Measurements from ENCODE around the gene TM6SF1.
"Not testable (repeated sequence)": the region's sequence is repeated elsewhere in the genome, so short reads cannot be mapped to it uniquely, and the experiment has no call there.

TM6SF1 gene

DNA sequence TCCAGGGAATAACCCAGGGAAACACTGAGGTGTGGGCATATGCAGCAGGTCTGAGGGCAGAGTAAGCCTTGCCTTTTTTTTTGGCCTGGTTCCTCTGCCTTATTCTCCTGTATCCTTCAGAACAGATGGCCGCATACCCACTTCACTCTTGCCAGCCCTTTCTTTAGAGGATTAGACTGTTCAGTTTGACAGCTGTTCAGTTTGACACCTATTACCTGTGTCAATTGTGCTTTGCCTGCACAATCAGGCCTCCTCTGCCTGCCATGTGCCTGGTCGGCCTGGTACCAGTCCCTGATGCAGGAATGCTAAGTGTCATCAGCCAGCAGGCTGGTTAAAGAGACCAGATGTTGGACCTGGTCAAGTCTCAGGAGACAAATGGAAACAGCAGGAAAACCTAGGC, 22.3 kb downstream of the TM6SF1 start:
- no peak overlapping the region for H3K4me3 ChIP-seq (ENCODE audit: low read length)

GRCh38 chr15:83132861-83133523, 25.5 kb downstream of the TM6SF1 start:
- TF ChIP-seq CTCF (conservative IDR thresholded peaks at IDR 0.05; ENCODE audit: low read depth, low read length), result no peak
- DNase-seq (ENCODE audit: low read depth), result no peak
- H3K4me3 ChIP-seq (ENCODE audit: low read length), result no peak overlapping the region

More for the DNA sequence above, 22.3 kb downstream of the TM6SF1 start:
- DNase-seq (ENCODE audit: low read depth), result no peak
- TF ChIP-seq CTCF (conservative IDR thresholded peaks at IDR 0.05; ENCODE audit: low read depth, low read length), result no peak

GRCh38 chr15:83142151-83142550, 34.7 kb downstream of the TM6SF1 start:
- not testable (repeated sequence) for DNase-seq (ENCODE audit: low read depth); H3K4me3 ChIP-seq (ENCODE audit: low read length)

DNA sequence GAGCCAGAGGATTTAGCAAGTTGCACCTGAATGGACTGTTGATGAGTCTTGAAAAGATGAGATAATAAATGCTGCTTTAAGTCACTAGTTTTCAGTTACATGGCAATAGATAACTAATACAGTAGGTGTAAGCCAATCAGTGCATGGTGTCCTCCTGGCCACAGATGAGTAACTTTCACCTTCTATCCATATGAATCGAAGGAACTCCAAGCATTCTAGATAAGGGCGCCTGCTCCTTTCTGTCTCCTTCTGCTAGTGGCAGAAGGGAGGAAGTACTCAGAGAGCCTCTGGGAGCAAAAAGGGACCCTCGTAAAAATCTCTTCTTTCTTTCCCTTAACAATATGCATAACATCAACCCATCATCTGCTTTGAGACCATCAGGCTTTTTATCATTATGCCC, 37.3 kb downstream of the TM6SF1 start:
- H3K4me3 ChIP-seq (ENCODE audit: low read length), result no peak overlapping the region
- no peak for TF ChIP-seq CTCF (conservative IDR thresholded peaks at IDR 0.05; ENCODE audit: low read depth, low read length)
- DNase-seq (ENCODE audit: low read depth), result no peak

DNA sequence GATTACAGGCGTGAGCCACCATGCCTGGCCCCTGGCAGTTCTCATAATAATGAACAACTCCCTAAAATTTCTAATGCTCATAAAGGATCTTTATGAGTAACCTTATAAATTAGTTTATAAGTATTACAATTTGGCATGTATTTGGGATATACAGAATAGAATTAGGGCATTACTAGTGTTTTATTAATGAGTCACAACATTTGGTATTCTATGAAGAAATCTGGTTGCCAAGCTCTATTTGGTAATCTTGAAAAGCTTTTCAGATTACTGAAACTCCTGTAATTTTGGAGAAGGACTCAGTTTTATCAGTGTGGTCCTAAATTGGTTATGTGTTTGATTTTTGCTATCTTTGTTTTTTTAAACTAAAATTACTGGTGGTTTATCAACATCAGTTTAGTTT, 45.8 kb downstream of the TM6SF1 start:
- DNase-seq (ENCODE audit: low read depth), result no peak
- no peak overlapping the region for H3K4me3 ChIP-seq (ENCODE audit: low read length)
- no peak for TF ChIP-seq CTCF (conservative IDR thresholded peaks at IDR 0.05; ENCODE audit: low read depth, low read length)

- DNase-seq (ENCODE audit: low read depth), result no peak
- H3K4me3 ChIP-seq (ENCODE audit: low read length), result no peak overlapping the region
- TF ChIP-seq CTCF (conservative IDR thresholded peaks at IDR 0.05; ENCODE audit: low read depth, low read length), result no peak
Observed at GRCh38 chr15:83155942-83156341, 48.5 kb downstream of the TM6SF1 start.

DNA sequence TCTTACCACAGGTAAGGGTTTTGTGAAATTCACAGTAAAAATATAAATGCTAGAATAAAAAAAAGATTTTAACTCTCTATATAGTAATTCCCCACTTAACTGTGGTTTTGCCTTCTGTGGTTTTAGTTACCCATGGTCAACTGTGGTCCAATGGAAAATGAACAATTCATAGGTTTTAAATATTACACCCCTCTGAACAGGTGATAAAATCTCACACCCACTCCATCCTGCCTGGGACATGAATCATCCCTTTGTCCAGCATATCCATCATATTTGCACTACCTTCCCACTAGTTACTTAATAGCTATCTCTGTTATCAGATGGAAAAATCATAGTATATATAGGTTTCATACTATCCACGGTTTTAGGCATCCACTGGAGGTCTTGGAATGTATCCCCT, 50.9 kb downstream of the TM6SF1 start:
- DNase-seq (ENCODE audit: low read depth), result no peak
- no peak overlapping the region for H3K4me3 ChIP-seq (ENCODE audit: low read length)
- no peak for TF ChIP-seq CTCF (conservative IDR thresholded peaks at IDR 0.05; ENCODE audit: low read depth, low read length)

All from retinal pigment epithelial cell (primary cell).